Activated CD4-positive, alpha-beta T cell treated with anti-CD3 and anti-CD28 coated beads for 36 hours (primary cell): ENCODE measurements around the gene ZNRF3. TPM values are rescaled to one million over a fixed set of nuclear protein-coding genes. Genes with fewer than 3 reads are reported as not detected.

Experiments
- ATAC-seq: fragments of 200-7000 bp; cut with Tn5 transposase; one replicate; pipeline ENCODE4 v1.10.0; 2021; ENCODE audit warnings: mild to moderate bottlenecking, moderate library complexity
- CTCF ChIA-PET: fragments of 350-600 bp; sonication (Branson Sonifier 250); formaldehyde crosslinking; loops from one replicate; lab custom pipeline; 2021; ENCODE audit warnings: antibody characterized with exemption; lab: Charles Lee
- POLR2A ChIA-PET: fragments of 350-600 bp; sonication (Branson Sonifier 250); formaldehyde crosslinking; loops from one replicate; lab custom pipeline; 2021; ENCODE audit warnings: antibody characterized with exemption, inconsistent platforms; lab: Charles Lee
- DNase-seq: peaks from one replicate; pipeline ENCODE4 v3.0.0-alpha.2; 2020
- H3K27ac Mint-ChIP-seq: one replicate; pipeline ENCODE4 v1.8.0; 2021; ENCODE audit warnings: mixed read lengths
- H3K27me3 Mint-ChIP-seq: one replicate; pipeline ENCODE4 v1.8.0; 2021; ENCODE audit warnings: mixed read lengths
- H3K36me3 Mint-ChIP-seq: one replicate; pipeline ENCODE4 v1.8.0; 2021; ENCODE audit warnings: low read depth, mixed read lengths
- H3K4me1 Mint-ChIP-seq: one replicate; pipeline ENCODE4 v1.8.0; 2021; ENCODE audit warnings: mixed read lengths
- H3K4me3 Mint-ChIP-seq: one replicate; pipeline ENCODE4 v1.8.0; 2021; ENCODE audit warnings: mild to moderate bottlenecking, moderate library complexity, mixed read lengths
- H3K9me3 Mint-ChIP-seq: one replicate; pipeline ENCODE4 v1.8.0; 2021; ENCODE audit warnings: low read depth, mixed read lengths
- intact Hi-C, 2 experiments: fragments of 100-400 bp; cut with DNase I in 1 of 2; cut with micrococcal nuclease in 1 of 2; formaldehyde crosslinking; loops; one replicate each; pipeline versions ENCODE4 v1.14.2 to v1.15.1; 2022 to 2024; cut with DNase I, micrococcal nuclease
- total RNA-seq, 2 experiments: library from RNA; stranded (reverse); gene quantifications; one replicate each; pipeline ENCODE4 v1.2.3, GENCODE V29; 2021

Gene ZNRF3
- total RNA-seq, 2 experiments from 2014 or later = 2.3 TPM

- intact Hi-C loops = no loop called here
- no peak overlapping the region for H3K4me3 Mint-ChIP-seq
Observed at GRCh38 chr22:29055192-29055830, 171.9 kb downstream of the ZNRF3 start.

DNA sequence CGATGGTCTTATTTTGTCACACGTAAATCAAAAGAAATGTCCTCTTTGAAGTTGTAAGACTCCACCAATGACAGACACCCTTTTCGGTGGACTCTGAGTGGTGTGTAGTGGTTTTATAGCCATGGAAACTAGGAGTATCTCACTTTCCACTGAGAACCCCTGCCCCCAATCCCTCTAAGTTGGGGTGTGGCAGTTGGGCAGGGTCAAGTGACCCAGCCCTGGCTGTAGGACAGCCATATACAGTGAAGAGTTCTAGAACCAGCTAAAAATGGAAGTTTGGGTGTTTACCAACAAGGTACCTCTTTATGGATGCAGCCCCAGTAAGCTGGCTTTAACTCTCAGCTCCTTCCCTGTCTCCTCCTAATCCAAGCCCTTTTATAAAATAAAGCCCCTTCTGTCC is 173.1 kb downstream of the ZNRF3 start:
- Mint-ChIP-seq H3K9me3 (no peaks in the 10 kb centered on the region), H3K4me3 (no peak overlapping the region), H3K36me3 (no peaks in the 10 kb centered on the region), H3K27ac (no peak overlapping the region), H3K4me1 (no peaks in the 10 kb centered on the region), H3K27me3 (peaks cover 9% of the 10 kb centered on the region)
- ChIA-PET CTCF (interaction anchor here (0.6 to 4.3 kb wide), 2 partner anchors 15 to 136 kb away, joined by 3 to 21 read pairs; no protein-coding TSS in a partner anchor), POLR2A (no interaction called here)
- no peak for DNase-seq
- no peak for ATAC-seq
- intact Hi-C loops = no loop called here

More at GRCh38 chr22:29055192-29055830, 171.9 kb downstream of the ZNRF3 start:
- Mint-ChIP-seq H3K27ac (no peak overlapping the region), H3K9me3 (no peaks in the 10 kb centered on the region), H3K36me3 (no peaks in the 10 kb centered on the region), H3K27me3 (peaks cover 4% of the 10 kb centered on the region), H3K4me1 (no peaks in the 10 kb centered on the region)
- ATAC-seq = no peak
- ChIA-PET POLR2A (no interaction called here), CTCF (interaction anchor here (0.9 to 4.3 kb wide), 2 partner anchors 12 to 14 kb away, joined by 4 to 21 read pairs; no protein-coding TSS in a partner anchor)
- no peak for DNase-seq

DNA sequence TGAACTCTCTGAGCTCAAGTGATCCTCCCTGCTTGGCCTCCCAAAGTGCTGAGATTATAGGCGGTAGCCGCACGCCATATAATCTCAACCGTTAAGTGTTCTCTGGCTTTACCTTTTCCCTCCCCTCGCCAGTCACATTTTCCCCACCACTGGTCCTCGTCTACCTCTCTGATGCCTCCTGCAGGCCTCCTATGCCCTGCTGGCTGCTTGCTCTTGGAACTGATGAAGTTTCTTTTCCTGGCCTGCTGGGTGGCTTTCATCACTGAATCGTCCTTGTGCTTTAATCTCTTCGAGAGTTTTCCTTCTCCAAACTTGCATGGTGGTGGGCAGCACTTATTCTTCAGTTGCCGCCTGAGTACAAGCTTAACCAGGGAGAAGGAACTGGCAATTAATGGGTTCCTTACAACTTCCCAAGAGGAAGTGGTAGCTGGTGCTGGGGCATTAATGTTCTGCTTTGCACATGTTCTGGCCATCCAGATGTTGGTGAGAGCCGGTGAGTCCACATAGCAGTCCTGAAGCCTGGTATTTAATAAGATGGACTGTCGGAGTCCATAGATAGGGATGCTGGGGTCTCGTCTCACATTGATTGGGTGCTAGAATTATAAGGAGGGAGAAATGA is 177.0 kb downstream of the ZNRF3 start:
- intact Hi-C loops = no loop called here
- DNase-seq (no peak), ATAC-seq (no peak)
- Mint-ChIP-seq H3K9me3 (no peaks in the 10 kb centered on the region), H3K27ac (no peak overlapping the region), H3K36me3 (no peaks in the 10 kb centered on the region), H3K4me3 (no peak overlapping the region), H3K27me3 (peaks cover 11% of the 10 kb centered on the region), H3K4me1 (peaks cover under 1% of the 10 kb centered on the region)
- CTCF ChIA-PET = interaction anchor here (0.6 kb wide), 1 partner anchor 207 kb away, joined by 4 read pairs; no protein-coding TSS in a partner anchor
- POLR2A ChIA-PET = interaction anchor here (0.6 kb wide), 2 partner anchors 152 to 543 kb away, joined by 3 read pairs; partner anchors contain the start of gene NF2

DNA sequence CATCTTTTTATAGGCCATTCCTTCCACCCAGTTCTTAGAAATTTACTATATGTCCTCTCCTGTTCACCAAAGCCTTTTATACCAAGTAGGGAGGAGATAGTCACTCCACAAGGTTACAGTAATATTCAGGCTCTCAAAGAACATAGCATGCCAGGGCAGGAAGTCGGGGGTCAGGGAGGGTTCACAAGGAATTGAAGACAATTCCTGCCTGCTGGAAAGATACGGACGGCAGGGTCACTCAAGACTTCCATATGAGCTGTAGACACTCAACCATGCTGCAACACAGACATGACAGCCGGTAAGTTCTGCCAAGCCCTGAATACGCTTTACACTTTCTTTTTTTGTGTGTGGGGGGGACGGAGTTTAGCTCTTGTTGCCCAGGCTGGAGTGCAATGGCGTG is 177.6 kb downstream of the ZNRF3 start:
- CTCF ChIA-PET = interaction anchor here (1.3 kb wide), 1 partner anchor 20 kb away, joined by 3 read pairs; no protein-coding TSS in a partner anchor

DNA sequence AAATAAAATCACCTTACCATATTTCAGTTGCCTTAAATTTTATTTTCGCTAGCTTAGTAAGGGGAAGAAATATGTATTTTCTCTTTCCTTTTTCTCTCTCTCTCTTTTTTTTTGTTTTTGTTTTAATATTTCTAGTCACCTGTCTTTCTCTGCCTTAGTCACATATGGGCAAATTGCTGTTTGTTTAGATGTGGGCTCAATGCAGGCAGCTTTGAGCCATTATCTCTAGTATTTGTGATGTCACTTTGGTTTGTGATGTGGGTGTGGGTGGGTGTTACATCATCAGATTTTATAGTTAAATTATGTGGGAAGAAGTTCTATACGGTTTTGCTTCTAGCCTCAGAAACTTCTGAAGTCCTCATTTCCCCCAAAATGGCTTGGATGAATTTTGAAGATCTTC is 178.4 kb downstream of the ZNRF3 start, which contains the start of gene C22orf31:
C22orf31 (minus strand) TSS at position 59 of the 400 bp plus-strand sequence; CDS start at position 20, 39 bp downstream.
- Mint-ChIP-seq H3K36me3 (no peaks in the 10 kb centered on the region), H3K27ac (no peak within 1 kb of the TSS), H3K4me1 (peaks cover 10% of the 10 kb centered on the region), H3K27me3 (peaks cover 18% of the 10 kb centered on the region), H3K4me3 (no peak within 1 kb of the TSS), H3K9me3 (no peaks in the 10 kb centered on the region)
- CTCF ChIA-PET = interaction anchor here (1.3 kb wide), 1 partner anchor 21 kb away, joined by 3 read pairs; no protein-coding TSS in a partner anchor
- POLR2A ChIA-PET = no interaction called here
- no peak for ATAC-seq
- intact Hi-C loops = no loop called here
- DNase-seq = no peak

More for the DNA sequence above, 177.6 kb downstream of the ZNRF3 start:
- H3K4me1 Mint-ChIP-seq = peaks cover 4% of the 10 kb centered on the region
- H3K9me3 Mint-ChIP-seq = no peaks in the 10 kb centered on the region
- no peak overlapping the region for H3K4me3 Mint-ChIP-seq
- POLR2A ChIA-PET = interaction anchor here (0.6 kb wide), 1 partner anchor 543 kb away, joined by 3 read pairs; the partner anchor contains the start of gene NF2
- no peak overlapping the region for H3K27ac Mint-ChIP-seq
- ATAC-seq (no peak), DNase-seq (no peak)
- H3K27me3 Mint-ChIP-seq = peaks cover 14% of the 10 kb centered on the region
- intact Hi-C loops = no loop called here
- no peaks in the 10 kb centered on the region for H3K36me3 Mint-ChIP-seq

DNA sequence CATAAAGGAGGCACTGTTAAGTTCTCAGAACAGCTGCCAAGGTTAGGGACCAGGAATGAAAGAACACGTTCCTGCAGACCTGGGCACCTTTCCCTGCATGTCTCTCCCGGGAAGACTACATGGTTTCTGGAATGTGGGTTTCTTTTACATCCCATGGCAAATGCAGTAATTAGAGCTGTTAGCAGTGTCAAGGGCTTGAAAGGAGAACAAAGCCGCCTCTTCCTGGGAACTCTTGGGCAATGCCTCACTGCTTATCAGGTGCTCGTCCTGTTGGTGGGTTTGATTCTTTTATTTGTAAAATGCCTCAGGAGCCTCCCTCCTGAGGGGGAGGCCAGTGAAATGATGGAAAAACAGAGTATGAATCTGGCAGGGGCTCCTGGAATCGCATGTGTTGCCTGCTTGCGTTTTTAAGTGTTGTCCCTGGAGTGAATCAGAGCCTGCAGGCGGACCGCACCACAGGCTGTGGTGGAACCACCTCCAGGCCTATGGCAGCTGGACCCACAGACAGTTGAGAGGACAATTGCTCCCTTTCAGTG is 179.0 kb downstream of the ZNRF3 start:
- peaks cover 11% of the 10 kb centered on the region for H3K4me1 Mint-ChIP-seq
- intact Hi-C loops = no loop called here
- H3K27me3 Mint-ChIP-seq = peaks cover 20% of the 10 kb centered on the region
- H3K9me3 Mint-ChIP-seq = no peaks in the 10 kb centered on the region
- ChIA-PET CTCF (interaction anchor here (1.3 kb wide), 1 partner anchor 21 kb away, joined by 3 read pairs; no protein-coding TSS in a partner anchor), POLR2A (no interaction called here)
- H3K27ac Mint-ChIP-seq = no peak overlapping the region
- ATAC-seq (no peak), DNase-seq (no peak)
- H3K4me3 Mint-ChIP-seq = no peak overlapping the region
- H3K36me3 Mint-ChIP-seq = no peaks in the 10 kb centered on the region

DNA sequence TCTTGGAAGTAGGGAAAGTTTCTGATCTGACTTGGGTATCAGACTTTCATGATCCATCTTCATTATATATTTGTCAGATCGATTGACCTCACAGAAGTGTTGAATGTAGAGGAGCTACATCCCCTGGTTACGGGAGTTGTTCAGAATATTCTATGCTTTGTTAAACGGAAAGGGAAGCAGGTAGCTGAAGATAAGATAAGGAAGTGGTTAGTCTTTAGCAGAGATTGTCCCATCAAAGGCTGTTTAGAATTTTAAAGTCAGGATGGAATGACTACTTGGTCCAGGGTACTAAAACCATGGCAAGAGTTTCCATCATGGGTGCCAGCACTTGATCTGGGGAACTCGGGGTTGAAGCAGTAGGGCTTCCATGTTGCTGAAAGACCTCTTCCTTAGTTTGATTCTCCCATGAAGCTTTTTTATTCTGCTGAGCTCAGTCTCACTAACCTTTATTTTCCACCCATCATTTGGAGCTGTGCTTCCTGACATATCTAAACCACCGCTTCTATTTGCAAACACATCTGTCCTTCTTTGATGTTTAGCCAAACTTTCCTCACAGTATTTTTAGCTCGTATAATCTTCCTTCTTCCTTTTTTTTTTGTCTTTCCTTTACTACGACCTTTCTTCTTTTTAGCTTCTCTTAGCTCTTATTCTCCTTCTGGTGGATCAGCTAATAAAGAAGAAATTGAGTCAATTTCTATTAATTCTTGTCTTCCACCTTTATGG is 182.3 kb downstream of the ZNRF3 start:
- Mint-ChIP-seq H3K27me3 (peaks cover 27% of the 10 kb centered on the region), H3K4me1 (peaks cover 11% of the 10 kb centered on the region), H3K4me3 (no peak overlapping the region), H3K9me3 (no peaks in the 10 kb centered on the region), H3K27ac (no peak overlapping the region), H3K36me3 (no peaks in the 10 kb centered on the region)
- CTCF ChIA-PET = interaction anchor here (0.6 to 1.2 kb wide), 3 partner anchors 25 to 180 kb away, joined by 3 to 6 read pairs (median 3); no protein-coding TSS in a partner anchor
- ATAC-seq (no peak), DNase-seq (no peak)
- POLR2A ChIA-PET = interaction anchor here (0.8 kb wide), 1 partner anchor 154 kb away, joined by 3 read pairs; no protein-coding TSS in a partner anchor
- intact Hi-C loops = no loop called here

DNA sequence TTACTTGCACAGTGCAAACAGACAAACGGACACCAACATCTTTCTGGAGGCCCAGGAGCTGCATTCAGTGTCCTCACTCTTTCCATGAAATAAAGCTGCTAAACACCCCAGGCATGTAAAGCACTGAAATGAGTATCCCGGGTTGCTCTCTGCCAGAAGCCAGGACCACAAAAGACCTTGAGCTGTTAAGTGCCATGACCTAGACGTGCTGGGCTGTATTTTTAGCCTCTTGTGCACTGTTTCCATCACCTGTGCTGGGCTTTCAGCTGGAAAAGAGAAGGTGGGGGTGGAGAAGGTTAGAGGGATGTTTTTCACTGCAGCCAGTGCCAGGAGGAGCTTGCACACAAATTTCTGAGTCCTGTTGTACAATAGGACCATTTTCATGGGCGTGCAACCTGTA is 186.1 kb downstream of the ZNRF3 start:
- POLR2A ChIA-PET = no interaction called here
- H3K27me3 Mint-ChIP-seq = peaks cover 41% of the 10 kb centered on the region

GRCh38 chr22:29070490-29070889 is 187.1 kb downstream of the ZNRF3 start:
- ATAC-seq (no peak), DNase-seq (no peak)
- Mint-ChIP-seq H3K36me3 (no peaks in the 10 kb centered on the region), H3K4me3 (no peak overlapping the region), H3K4me1 (peaks cover 24% of the 10 kb centered on the region), H3K27ac (no peak overlapping the region), H3K9me3 (no peaks in the 10 kb centered on the region), H3K27me3 (peaks cover 51% of the 10 kb centered on the region)
- ChIA-PET POLR2A (no interaction called here), CTCF (interaction anchor here (1.8 kb wide), 1 partner anchor 11 kb away, joined by 4 read pairs; no protein-coding TSS in a partner anchor)
- intact Hi-C loops = loop anchor here in 1 of 2 experiments (2.0 to 5.0 kb wide), 3 partner anchors 84 to 1153 kb away; partner anchors contain the start of gene PITPNB

More for the DNA sequence above, 186.1 kb downstream of the ZNRF3 start:
- Mint-ChIP-seq H3K36me3 (no peaks in the 10 kb centered on the region), H3K9me3 (no peaks in the 10 kb centered on the region), H3K4me3 (no peak overlapping the region), H3K4me1 (peaks cover 26% of the 10 kb centered on the region), H3K27ac (no peak overlapping the region)
- ATAC-seq = no peak
- DNase-seq = no peak
- CTCF ChIA-PET = no interaction called here
- intact Hi-C loops = no loop called here

- no peaks in the 10 kb centered on the region for H3K9me3 Mint-ChIP-seq
- H3K27ac Mint-ChIP-seq = no peak overlapping the region
- H3K27me3 Mint-ChIP-seq = peaks cover 52% of the 10 kb centered on the region
- ATAC-seq = peak; percentile 14
- POLR2A ChIA-PET = no interaction called here
- DNase-seq = peak; percentile 63
- H3K36me3 Mint-ChIP-seq = no peaks in the 10 kb centered on the region
- CTCF ChIA-PET = interaction anchor here (0.6 to 1.8 kb wide), 5 partner anchors 10 to 180 kb away, joined by 3 to 6 read pairs (median 3); no protein-coding TSS in a partner anchor
- peaks cover 18% of the 10 kb centered on the region for H3K4me1 Mint-ChIP-seq
- intact Hi-C loops = loop anchor here (1.0 to 5.0 kb wide), 9 partner anchors 83 to 1154 kb away; partner anchors contain the start of genes ZNRF3 (in 2 of the 2), AP1B1 (in 1 of the 2), HSCB (in 1 of the 2) and PITPNB (in 1 of the 2)
- peak overlapping the region; percentile 66 for H3K4me3 Mint-ChIP-seq
Observed at GRCh38 chr22:29071261-29072045, 188.1 kb downstream of the ZNRF3 start.
